ENCODE data around the gene PHF10.
"Not testable (repeated sequence)": the region's sequence is repeated elsewhere in the genome, so short reads cannot be mapped to it uniquely, and the experiment has no call there.

DNA sequence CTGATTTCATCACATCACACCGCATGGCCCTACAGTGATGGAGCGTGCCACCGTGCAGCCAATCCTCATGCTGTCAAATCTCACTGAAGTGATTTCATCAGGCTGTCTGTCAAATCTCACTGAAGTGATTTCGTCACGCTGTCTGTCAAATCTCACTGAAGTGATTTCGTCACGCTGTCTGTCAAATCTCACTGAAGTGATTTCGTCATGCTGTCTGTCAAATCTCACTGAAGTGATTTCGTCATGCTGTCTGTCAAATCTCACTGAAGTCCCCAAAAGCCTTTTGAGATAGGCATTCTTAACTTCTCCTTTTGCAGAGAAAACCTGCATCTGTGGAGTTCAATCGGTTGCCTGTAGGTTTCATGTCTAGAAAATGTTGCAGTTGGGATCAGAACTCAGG, 41.5 kb upstream of the PHF10 start:
- not testable (repeated sequence) for TF ChIP-seq POLR2A (IDR thresholded peaks at IDR 0.05)
- TF ChIP-seq, protein P1, sequence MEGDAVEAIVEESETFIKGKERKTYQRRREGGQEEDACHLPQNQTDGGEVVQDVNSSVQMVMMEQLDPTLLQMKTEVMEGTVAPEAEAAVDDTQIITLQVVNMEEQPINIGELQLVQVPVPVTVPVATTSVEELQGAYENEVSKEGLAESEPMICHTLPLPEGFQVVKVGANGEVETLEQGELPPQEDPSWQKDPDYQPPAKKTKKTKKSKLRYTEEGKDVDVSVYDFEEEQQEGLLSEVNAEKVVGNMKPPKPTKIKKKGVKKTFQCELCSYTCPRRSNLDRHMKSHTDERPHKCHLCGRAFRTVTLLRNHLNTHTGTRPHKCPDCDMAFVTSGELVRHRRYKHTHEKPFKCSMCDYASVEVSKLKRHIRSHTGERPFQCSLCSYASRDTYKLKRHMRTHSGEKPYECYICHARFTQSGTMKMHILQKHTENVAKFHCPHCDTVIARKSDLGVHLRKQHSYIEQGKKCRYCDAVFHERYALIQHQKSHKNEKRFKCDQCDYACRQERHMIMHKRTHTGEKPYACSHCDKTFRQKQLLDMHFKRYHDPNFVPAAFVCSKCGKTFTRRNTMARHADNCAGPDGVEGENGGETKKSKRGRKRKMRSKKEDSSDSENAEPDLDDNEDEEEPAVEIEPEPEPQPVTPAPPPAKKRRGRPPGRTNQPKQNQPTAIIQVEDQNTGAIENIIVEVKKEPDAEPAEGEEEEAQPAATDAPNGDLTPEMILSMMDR (IDR thresholded peaks at IDR 0.05): not testable (repeated sequence)
